NCI-H2171 (cell line): ENCODE measurements around the gene IL10RA.
"Not testable (repeated sequence)": the region's sequence is repeated elsewhere in the genome, so short reads cannot be mapped to it uniquely, and the experiment has no call there.

Experiments
- DNase-seq: peaks from one replicate; lab custom pipeline; 2025; lab: John Stamatoyannopoulos, UW

Gene IL10RA

GRCh38 chr11:118007563-118008270 is 21.5 kb downstream of the IL10RA start:
- DNase-seq, result not testable (repeated sequence)

GRCh38 chr11:118008271-118008911 is 22.2 kb downstream of the IL10RA start:
- no peak for DNase-seq

- DNase-seq, result no peak
Observed at GRCh38 chr11:118009864-118010737, 23.9 kb downstream of the IL10RA start.

GRCh38 chr11:118010738-118011461 is 24.7 kb downstream of the IL10RA start:
- DNase-seq, result no peak

GRCh38 chr11:118012083-118012669 is 26.0 kb downstream of the IL10RA start:
- DNase-seq, result no peak

GRCh38 chr11:118014022-118014421 is 27.8 kb downstream of the IL10RA start:
- no peak for DNase-seq

- no peak for DNase-seq
Observed at GRCh38 chr11:118015385-118015841, 29.2 kb downstream of the IL10RA start.

- no peak for DNase-seq
Observed at GRCh38 chr11:118016104-118016503, 29.9 kb downstream of the IL10RA start.

GRCh38 chr11:118017111-118017510 is 30.9 kb downstream of the IL10RA start:
- no peak for DNase-seq

- no peak for DNase-seq
Observed at GRCh38 chr11:118017631-118018315, 31.6 kb downstream of the IL10RA start.

- DNase-seq, result no peak
Observed at GRCh38 chr11:118018401-118018800, 32.2 kb downstream of the IL10RA start.

GRCh38 chr11:118021146-118021545 is 35.0 kb downstream of the IL10RA start:
- no peak for DNase-seq

- no peak for DNase-seq
Observed at GRCh38 chr11:118027694-118028093, 41.5 kb downstream of the IL10RA start.

- DNase-seq, result no peak
Observed at GRCh38 chr11:118028626-118029025, 42.4 kb downstream of the IL10RA start.

GRCh38 chr11:118033443-118033842 is 47.2 kb downstream of the IL10RA start:
- DNase-seq, result no peak

GRCh38 chr11:118042141-118042540 is 55.9 kb downstream of the IL10RA start:
- DNase-seq, result no peak

GRCh38 chr11:118042796-118043195 is 56.6 kb downstream of the IL10RA start:
- DNase-seq, result no peak

- no peak for DNase-seq
Observed at GRCh38 chr11:118045191-118045590, 59.0 kb downstream of the IL10RA start.

GRCh38 chr11:118046051-118046963 is 60.1 kb downstream of the IL10RA start:
- no peak for DNase-seq
